Prostate gland (tissue), 2 donors: Measurements from ENCODE around the gene LRRC4B. TPM values are rescaled to one million over a fixed set of nuclear protein-coding genes. Genes with fewer than 3 reads are reported as not detected.

Source experiments
- DNase-seq: peaks from one replicate; pipeline ENCODE4 v3.0.0-alpha.2; 2019; ENCODE audit warnings: low spot score
- H3K27ac ChIP-seq, 2 donors: fragments of 200-600 bp; sonication (generic); 2 replicates each; pipeline ENCODE4 v1.5.1; 2017 to 2019
- H3K27me3 ChIP-seq: fragments of 200-600 bp; sonication (generic); replicated peaks from 2 replicates; pipeline ENCODE4 v1.5.1; 2019; ENCODE audit not compliant: insufficient read depth
- H3K36me3 ChIP-seq, 2 donors: fragments of 200-600 bp; sonication (generic); 1 replicate in 1 of 2; 2 replicates in 1 of 2; pipeline versions ENCODE4 v1.5.1 to v1.8.1; 2017 to 2019
- H3K4me1 ChIP-seq: fragments of 200-600 bp; sonication (generic); replicated peaks from 2 replicates; pipeline ENCODE4 v1.5.1; 2019
- H3K4me3 ChIP-seq, 2 donors: fragments of 200-600 bp; sonication (generic); 2 replicates each; pipeline ENCODE4 v1.5.1; 2017 to 2019
- H3K9me3 ChIP-seq: fragments of 200-600 bp; sonication (generic); 2 replicates; pipeline ENCODE4 v1.5.1; 2017
- POLR2A ChIP-seq: fragments of 450-650 bp; IDR thresholded peaks from one replicate; pipeline ENCODE4 v1.6.1; 2016; ENCODE audit warnings: antibody characterized with exemption, mild to moderate bottlenecking
- POLR2AphosphoS5 ChIP-seq: sonication (generic); formaldehyde crosslinking; IDR thresholded peaks from one replicate; pipeline ENCODE4 v1.6.1; 2017; ENCODE audit warnings: antibody characterized with exemption
- WGBS: methylation state at CpG from one replicate; pipeline ENCODE4 v1.1.5; 2018; 5-methylcytosine and 5-hydroxymethylcytosine counted together
- intact Hi-C: fragments of 100-400 bp; cut with DNase I; formaldehyde crosslinking; loops from one replicate; pipeline ENCODE4 v1.14.2; 2022
- total RNA-seq, 2 donors: library from RNA; depleted of rRNA; stranded (reverse); fragments of >200 nt; gene quantifications; one replicate each; pipeline ENCODE4 v1.1.0, GENCODE V29; 2016
- TF ChIP-seq, protein P1 (sequence below), 4 experiments: fragments of 200-600 bp in 2 of 4; fragments of 450-650 bp in 2 of 4; sonication (generic) in 2 of 4; IDR thresholded peaks; 1 replicate in 3 of 4; 2 replicates in 1 of 4; pipeline ENCODE4 v1.5.1; 2016 to 2019; ENCODE audit warnings: antibody characterized with exemption in 4 of 4, mild to moderate bottlenecking in 2 of 4, moderate library complexity in 2 of 4

Gene LRRC4B
- total RNA-seq, 2 donors from 2014 or later, result 5.6 to 7.9 TPM

DNA sequence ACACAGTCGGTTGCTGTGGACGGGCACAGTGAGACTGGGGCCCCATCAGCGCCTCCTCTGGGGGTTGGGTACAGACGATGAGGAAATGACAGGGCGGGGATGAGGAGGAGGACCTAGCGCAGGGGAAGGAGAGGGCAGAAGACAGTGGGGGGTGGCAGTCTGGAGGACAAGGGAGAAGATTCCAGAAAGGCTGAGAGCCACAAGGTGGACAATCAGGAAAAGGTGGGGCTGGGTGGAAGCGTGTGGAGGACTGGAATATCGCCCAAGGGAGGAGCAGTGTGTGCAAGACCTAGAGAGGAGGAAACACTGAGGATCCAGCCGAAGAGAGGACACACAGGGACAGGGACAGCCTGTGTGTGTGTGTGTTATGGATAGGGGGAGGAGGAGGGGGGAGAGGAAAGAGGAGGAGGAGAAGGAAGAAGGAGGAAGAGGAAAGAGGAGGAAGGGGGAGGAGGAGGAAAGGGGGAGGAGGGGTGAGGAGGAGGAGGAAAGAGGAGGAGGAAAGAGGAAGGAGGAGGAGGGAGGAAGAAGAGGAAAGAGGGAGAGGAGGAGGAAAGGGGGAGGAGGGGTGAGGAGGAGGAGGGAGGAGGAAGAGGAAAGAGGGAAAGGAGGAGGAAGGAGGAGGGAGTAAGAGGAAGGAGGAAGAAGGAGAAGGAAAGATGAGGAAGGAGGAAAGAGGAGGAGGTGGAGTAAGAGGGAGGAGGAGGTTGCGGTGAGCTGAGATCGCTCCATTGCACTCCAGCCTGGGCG is 75.8 kb downstream of the LRRC4B start:
- Histone ChIP-seq H3K27ac (no peak overlapping the region), H3K9me3 (no peaks in the 10 kb centered on the region), H3K36me3 (no peaks in the 10 kb centered on the region), H3K4me3 (no peak overlapping the region), H3K4me1 (no peaks in the 10 kb centered on the region), H3K27me3 (no peaks in the 10 kb centered on the region)
- no peak for DNase-seq
- intact Hi-C loops, result no loop called here
- WGBS, result 5% methylated on average over 9 of the region's 12 CpGs
- TF ChIP-seq, protein P1, sequence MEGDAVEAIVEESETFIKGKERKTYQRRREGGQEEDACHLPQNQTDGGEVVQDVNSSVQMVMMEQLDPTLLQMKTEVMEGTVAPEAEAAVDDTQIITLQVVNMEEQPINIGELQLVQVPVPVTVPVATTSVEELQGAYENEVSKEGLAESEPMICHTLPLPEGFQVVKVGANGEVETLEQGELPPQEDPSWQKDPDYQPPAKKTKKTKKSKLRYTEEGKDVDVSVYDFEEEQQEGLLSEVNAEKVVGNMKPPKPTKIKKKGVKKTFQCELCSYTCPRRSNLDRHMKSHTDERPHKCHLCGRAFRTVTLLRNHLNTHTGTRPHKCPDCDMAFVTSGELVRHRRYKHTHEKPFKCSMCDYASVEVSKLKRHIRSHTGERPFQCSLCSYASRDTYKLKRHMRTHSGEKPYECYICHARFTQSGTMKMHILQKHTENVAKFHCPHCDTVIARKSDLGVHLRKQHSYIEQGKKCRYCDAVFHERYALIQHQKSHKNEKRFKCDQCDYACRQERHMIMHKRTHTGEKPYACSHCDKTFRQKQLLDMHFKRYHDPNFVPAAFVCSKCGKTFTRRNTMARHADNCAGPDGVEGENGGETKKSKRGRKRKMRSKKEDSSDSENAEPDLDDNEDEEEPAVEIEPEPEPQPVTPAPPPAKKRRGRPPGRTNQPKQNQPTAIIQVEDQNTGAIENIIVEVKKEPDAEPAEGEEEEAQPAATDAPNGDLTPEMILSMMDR (IDR thresholded peaks at IDR 0.05), result no peak
- no peak for TF ChIP-seq POLR2A
- TF ChIP-seq POLR2AphosphoS5, result no peak

DNA sequence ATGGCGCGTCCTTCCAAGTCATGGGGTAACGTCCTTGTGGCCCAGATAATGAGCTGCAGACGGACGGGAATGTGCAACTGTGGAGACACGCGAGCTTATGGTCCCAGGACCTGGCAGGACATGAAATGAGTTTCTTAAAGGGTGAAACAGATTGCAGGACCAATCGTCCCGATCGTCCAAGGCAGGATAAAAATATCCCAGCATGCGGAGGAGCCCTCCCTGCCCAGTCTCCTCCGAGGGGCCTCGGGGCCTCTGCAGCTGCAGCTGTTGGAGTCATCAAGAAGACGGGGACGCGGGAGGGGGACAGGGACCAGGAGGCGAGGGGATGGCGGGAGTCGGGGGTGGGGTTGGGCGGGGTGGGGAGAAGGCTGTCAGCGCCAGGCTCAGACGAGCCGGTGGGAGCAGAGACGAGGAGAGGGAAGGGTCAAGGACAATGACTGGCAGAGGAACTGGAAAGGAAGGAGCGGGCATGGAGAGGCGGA is 77.2 kb downstream of the LRRC4B start:
- Histone ChIP-seq H3K36me3 (no peaks in the 10 kb centered on the region), H3K27me3 (no peaks in the 10 kb centered on the region), H3K4me3 (no peak overlapping the region), H3K27ac (no peak overlapping the region), H3K4me1 (no peaks in the 10 kb centered on the region), H3K9me3 (no peaks in the 10 kb centered on the region)
- TF ChIP-seq, protein P1 (IDR thresholded peaks at IDR 0.05), result no peak
- TF ChIP-seq POLR2A (no peak), POLR2AphosphoS5 (no peak)
- DNase-seq, result no peak
- intact Hi-C loops, result no loop called here
- 30% methylated on average over 26 of the region's 26 CpGs for WGBS

DNA sequence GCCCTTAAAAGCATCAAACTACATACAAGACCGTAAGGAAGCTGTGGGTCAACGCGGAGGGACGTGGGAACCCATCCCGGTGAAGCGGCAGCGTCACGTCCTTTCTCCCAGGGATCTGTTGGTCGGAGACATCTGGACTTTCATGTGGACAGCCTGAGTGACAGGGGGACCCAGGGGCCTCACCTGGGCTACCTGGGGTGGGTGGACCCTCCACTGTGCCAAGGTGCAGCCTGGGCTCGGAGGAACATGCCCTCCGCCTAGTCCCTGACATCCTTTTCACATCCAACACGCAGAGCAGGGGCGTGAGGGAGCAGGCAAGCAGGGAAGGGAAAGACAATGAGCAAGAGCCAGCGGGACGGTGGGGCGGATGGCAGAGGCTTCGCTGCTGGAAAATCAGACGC is 77.8 kb downstream of the LRRC4B start:
- TF ChIP-seq, protein P1 (IDR thresholded peaks at IDR 0.05), result no peak
- no peak for TF ChIP-seq POLR2AphosphoS5
- TF ChIP-seq POLR2A, result no peak
- H3K9me3 ChIP-seq, result no peaks in the 10 kb centered on the region
- H3K36me3 ChIP-seq, result no peaks in the 10 kb centered on the region
- WGBS, result 96% methylated on average over 18 of the region's 18 CpGs
- no peak overlapping the region for H3K27ac ChIP-seq
- intact Hi-C loops, result no loop called here
- no peaks in the 10 kb centered on the region for H3K4me1 ChIP-seq
- DNase-seq, result no peak
- H3K4me3 ChIP-seq, result no peak overlapping the region
- no peaks in the 10 kb centered on the region for H3K27me3 ChIP-seq

DNA sequence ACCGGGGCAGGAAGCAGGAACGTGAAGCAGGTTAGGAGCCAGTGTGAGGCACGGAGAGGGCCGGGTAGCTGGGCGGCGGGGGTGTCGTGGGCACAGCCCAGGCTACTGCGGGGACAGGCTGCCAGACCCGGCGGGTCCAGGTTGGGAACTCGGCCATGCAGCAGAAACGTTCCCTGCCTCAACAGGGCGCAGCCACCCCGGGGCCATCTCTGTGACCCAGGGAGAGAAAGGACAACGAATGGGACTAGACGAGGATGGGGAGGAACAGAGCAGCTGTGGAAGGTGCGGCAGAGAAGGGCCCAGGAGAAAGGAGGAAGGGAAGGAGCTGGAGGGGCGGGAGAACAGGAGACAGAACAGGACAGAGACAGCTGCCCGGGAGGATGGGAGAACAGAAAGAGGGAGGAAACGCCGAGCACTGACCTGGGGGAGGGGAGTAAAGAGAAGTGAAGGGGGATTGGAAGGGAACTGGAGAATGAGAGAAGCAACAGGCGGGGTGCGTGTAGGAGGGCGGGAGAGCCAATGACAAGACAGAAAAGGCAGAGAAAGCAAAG is 78.7 kb downstream of the LRRC4B start:
- no peak for DNase-seq

More for the DNA sequence above, 78.7 kb downstream of the LRRC4B start:
- no peaks in the 10 kb centered on the region for H3K27me3 ChIP-seq
- no peak overlapping the region for H3K27ac ChIP-seq
- no peaks in the 10 kb centered on the region for H3K4me1 ChIP-seq
- H3K9me3 ChIP-seq, result no peaks in the 10 kb centered on the region
- 30% methylated on average over 24 of the region's 24 CpGs for WGBS
- intact Hi-C loops, result no loop called here
- no peaks in the 10 kb centered on the region for H3K36me3 ChIP-seq
- no peak overlapping the region for H3K4me3 ChIP-seq
- TF ChIP-seq POLR2AphosphoS5 (no peak), POLR2A (no peak)
- TF ChIP-seq, protein P1 (IDR thresholded peaks at IDR 0.05), result no peak
